Urothelium cell line (cell line): ENCODE measurements around the gene MYADM.
A peak's percentile ranks its signal among the peaks of the same experiment; 100 is the strongest.

Source experiments
- DNase-seq: peaks from one replicate; pipeline ENCODE4 v3.0.0; 2011; ENCODE audit warnings: low spot score, mixed read lengths
- FAIRE-seq: peaks from 2 replicates; lab custom pipeline; 2011; peaks lifted over from hg19 to GRCh38; lab: Jason Lieb, UNC

The MYADM gene

DNA sequence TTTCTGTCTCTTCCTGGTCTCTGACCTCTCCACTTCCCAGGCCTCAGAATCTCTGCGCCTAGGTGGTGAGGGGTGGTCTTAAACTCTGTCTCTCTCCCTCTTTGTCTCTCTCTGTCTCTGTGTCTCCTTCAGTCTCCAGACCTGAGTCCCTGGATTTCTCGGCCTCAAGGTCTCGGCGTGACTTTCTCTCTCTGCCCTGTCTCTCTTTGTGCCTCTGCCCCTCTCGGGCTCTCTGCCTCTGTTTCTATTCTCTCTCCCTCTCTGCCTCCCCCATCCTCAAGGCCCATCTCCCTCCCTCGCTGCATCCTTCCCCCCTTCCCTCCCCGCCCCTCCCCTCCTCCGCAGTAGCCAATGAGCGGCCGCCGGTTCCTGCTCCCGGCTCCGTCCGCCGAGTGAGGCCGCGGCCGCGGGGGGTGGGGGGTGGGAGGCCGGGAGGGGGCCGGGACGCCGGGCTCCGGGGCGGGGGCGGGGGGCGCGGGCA lies 41.3 kb downstream of the MYADM start, which contains the start of gene CACNG7:
Gene CACNG7 (plus strand): TSS at position 344 of the 481 bp plus-strand sequence. CDS start 3,554 bp downstream, outside the sequence.
- DNase-seq (peak; percentile 72), FAIRE-seq (no peak)

DNA sequence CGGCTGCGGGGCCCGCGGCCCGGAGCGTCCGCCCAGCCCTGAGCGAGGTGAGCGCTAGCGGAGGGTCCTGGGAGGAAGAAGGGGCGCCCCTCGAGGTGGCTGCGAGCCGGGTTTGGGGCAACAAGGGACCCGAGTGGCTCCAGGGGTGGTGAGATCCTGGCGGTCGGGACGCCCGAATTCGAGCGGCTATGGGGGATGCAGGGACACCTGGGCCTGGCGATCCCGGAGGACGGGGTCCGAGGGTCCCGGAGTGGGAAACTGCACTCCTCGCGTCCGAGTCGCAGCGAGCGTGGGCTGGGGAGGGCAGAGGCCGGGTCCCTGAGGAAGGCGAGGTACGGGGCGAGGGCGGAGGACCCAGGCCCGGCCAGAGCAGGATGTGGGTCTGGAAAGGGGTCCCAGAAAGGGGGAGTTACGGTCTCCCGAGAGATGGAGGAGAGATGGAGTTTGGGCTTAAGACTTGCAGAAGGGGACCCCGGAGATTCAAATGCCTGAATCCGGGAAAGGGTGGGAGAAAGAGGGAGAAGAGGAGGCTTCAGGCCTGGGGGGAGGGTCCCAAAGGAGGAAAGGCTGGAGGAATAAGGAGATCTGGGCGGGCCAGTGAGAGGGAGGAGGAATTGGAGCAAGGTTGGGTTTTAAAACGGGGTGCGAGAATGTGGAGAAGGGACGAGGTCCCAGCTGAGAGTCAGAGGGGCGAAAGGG lies 41.9 kb downstream of the MYADM start:
- DNase-seq (no peak), FAIRE-seq (no peak)

DNA sequence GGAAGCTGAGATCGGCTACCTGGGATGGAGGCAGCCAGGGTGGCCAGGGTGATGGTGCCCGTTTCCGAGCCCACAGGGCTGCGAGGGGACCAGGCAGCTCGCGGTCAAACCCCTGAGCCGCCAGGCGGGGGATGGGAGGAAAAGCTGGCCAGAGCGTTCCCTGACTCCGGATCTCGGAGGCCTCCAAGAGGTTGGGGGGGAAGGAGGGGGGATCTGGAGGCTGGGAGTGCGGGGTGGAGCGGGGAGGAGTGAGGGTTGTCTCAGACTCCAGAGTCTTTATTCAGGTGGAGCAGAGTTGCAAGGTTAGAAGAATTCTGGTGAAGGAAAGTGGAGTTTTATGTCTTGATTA lies 42.5 kb downstream of the MYADM start:
- no peak for DNase-seq
- no peak for FAIRE-seq

DNA sequence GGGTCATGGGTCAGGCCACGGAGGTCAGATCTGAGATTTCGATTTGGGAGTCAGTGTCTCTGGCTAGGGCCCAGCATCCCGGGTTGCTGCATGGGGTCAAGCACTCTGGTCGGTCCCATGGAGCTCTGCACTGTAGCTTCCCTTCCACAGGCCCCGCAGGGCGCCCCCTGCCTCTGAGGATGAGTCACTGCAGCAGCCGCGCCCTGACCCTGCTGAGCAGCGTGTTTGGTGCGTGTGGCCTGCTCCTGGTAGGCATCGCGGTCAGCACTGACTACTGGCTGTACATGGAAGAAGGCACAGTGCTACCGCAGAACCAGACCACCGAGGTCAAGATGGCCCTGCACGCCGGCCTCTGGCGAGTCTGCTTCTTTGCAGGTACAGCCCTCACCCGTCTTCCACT lies 45.0 kb downstream of the MYADM start:
- no peak for FAIRE-seq
- DNase-seq, result no peak

DNA sequence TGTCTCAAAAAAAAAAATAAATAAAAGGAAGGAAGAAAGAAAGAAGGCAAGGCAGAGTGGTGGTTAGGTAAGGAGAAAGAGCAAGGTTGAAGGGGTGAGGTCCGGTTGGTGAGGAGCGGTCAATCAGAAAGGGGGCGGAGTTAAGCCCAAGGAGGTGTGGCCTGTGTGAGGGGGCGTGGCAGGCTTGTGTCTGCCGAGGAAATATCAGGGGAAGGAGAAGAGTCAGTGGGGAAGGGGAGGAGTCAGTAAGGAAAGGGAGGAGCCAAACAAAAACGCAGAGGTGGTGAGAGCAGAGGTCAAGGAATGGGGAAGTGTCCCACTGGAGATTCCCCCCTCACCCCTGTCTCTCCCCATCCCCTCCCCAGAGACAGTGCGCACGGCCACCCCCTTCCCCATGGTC lies 47.3 kb downstream of the MYADM start:
- DNase-seq (no peak), FAIRE-seq (no peak)

DNA sequence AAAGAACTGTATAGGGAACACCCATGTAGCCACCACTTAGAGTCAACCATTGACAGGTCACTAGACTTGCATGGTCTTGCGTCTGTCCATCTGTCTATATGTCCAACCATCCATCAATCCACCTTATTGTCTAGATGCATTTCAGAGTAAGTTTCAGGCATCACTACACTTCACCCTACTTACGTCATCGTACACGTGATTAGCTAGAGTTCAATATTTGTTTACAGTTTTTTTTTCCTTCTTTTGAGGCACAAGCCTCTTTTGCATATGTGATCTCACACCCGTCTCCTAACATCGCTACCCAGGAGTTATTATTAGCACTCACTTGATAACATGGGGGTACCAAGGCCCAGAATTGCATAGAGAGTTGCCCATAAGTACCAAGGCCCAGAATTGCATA lies 48.3 kb downstream of the MYADM start:
- FAIRE-seq, result no peak
- no peak for DNase-seq

DNA sequence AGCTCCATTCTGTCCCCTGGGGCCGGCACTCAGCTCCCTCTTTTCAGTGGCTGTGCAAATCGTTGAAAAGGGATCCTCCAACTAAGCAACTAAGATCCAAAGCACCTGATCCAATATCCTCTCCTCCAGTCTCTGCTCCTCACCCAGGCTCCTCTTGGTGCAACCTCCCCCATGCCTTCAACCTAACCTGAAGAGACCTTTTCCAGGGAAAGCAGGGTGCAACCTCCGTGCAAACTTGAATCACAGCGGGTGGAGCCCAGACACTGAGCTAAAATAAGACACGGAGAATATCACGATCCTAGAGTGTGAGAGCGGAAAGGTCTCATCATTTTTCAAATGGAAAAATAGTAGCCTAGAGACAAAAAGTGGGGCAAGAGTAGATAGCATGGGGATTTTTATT lies 49.7 kb downstream of the MYADM start:
- DNase-seq, result no peak
- no peak for FAIRE-seq
